Fibroblast of lung (primary cell): ENCODE results near the gene AKT2.

Experiments used
- CTCF ChIP-seq, 2 donors: IDR thresholded peaks in 1 of 2; conservative IDR thresholded peaks in 1 of 2; 1 replicate in 1 of 2; 2 replicates in 1 of 2; pipeline ENCODE4 v1.5.1; 2011 to 2012; ENCODE audit warnings: low read length in 2 of 2, control low read depth in 1 of 2, inconsistent platforms in 1 of 2, low read depth in 1 of 2, mild to moderate bottlenecking in 1 of 2
- EZH2 ChIP-seq: IDR thresholded peaks from 2 replicates; pipeline ENCODE4 v1.5.1; 2012; ENCODE audit warnings: low read length, control low read depth, mild to moderate bottlenecking; ENCODE audit errors: missing control alignments

GRCh38 chr19:40272261-40272660, 12.9 kb downstream of the AKT2 start:
- TF ChIP-seq CTCF (conservative IDR thresholded peaks at IDR 0.05 in 1 of 2, IDR thresholded peaks at IDR 0.05 in 1 of 2; ENCODE audit: low read depth in 1 of 2, low read length in 2 of 2) (no peak), EZH2 (no peak)
